G401.6 (cell line): Measurements from ENCODE around the gene PCID2.
A peak's percentile ranks its signal among the peaks of the same experiment; 100 is the strongest.
"Not testable (repeated sequence)": the region's sequence is repeated elsewhere in the genome, so short reads cannot be mapped to it uniquely, and the experiment has no call there.

Experiments used
- FAIRE-seq: peaks from 2 replicates; lab custom pipeline; 2012; peaks lifted over from hg19 to GRCh38; lab: Jason Lieb, UNC

The PCID2 gene

GRCh38 chr13:113208421-113209335, at the start of gene PCID2:
TSS of gene PCID2 (minus strand) at chr13:113208669. CDS start at chr13:113208634, 35 bp downstream.
- no peak for FAIRE-seq

- not testable (repeated sequence) for FAIRE-seq
These were observed 49.4 kb upstream of the PCID2 start for GRCh38 chr13:113257908-113258307.

DNA sequence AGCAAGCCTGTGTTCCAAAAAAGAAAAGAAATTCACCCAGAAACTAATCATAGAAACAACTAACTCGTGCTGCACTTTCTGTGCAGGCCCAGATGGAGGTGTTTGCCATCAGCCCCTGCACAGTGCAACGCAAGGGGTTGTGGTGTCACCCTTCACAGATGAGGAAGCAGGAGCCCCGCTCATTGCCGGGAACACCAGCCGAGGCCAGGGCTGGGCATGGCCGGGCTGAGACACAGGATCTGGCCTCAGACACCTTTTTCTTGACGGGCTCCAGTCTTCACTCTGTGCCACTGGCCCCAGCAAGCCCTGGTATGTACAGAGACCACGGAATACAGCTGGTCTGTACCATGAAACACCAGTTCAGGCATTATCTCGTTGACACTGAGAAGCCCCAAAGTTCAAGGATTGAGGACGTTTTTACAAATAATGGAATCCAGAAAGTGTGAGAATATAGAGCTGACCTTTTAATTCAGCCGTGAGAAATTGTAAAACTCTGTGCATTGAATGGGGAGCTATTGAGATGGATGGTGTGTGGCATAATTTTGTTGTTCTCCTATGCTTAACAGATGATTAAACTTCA, 44.1 kb upstream of the PCID2 start:
- FAIRE-seq: no peak

DNA sequence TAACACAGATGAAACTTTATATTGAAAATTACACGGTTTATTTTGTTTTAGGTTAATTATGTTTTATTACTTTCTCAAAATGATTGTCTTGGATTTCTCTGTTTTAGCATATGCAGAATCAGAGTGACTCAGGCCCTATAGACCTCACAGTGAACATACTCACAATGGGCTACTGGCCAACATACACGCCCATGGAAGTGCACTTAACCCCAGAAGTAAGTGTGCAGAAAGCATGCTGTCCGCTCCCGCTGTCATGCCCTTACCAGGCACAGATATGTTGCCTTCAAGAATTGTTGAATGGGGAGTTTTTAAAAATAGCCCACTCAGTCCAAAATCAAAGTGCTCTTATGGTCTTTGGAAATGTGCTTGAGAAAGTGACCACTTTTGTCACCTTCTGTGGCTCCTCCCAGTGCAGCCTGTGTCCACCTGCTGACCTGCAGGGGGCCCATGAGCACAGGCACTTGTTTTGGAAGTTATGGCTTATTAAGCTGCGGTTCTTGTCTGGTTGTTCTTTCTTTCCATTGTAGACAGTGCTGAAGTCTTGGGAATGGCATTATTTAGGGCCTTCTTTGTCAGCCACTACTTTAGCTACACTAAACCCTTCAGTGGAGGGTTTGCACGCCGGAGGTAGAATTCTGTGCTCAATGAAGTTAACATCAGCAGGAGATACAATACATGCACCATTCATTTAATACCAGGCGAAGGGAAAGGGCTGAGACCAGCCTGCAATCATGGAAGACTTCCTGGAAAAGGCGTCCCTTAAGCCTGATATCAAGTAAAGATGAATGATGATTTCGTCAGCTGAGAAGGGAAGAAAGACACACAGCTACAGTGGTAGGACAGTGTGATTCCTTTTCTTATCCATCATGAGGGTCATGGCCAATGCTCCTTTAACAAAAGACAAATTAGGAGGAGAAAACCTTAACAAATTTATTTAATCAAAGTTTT, 37.7 kb upstream of the PCID2 start:
- no peak for FAIRE-seq

GRCh38 chr13:113243847-113244246, 35.4 kb upstream of the PCID2 start:
- no peak for FAIRE-seq

DNA sequence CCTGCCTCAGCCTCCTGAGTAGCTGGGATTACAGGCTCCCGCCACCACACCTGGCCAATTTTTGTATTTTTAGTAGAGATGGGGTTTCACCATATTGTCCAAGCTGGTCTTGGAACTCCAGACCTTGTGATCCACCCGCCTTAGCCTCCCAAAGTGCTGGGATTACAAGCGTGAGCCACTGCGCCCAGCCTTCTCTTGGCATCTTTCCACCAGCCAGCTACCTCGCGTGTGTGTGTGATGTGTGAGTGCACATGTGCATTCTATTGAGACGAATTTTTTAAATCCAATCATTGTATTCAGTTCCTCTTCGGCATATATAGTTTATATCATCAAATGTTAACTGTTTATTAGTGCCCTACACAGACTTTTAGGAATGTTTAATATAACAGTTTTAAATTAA, 33.2 kb upstream of the PCID2 start:
- not testable (repeated sequence) for FAIRE-seq

DNA sequence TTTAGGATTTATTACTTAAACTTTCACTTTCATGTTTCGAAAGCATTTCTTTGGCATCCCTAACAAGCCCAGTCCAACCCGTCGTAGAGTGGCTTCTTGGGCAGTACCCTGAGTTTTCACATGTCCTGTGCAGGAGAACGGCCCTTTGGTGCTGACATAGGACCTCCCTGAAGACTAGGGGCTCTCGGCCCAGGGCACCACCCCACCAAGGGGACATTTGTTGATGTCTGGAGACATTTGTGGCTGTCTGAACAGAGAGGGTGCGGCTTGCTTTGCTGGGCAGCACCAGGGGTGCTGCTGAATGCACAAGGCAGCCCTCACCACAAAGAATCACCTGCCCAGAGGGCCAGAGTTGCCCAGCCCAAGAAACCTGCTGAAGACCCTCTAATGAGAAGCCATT, 31.5 kb upstream of the PCID2 start:
- no peak for FAIRE-seq

GRCh38 chr13:113239357-113239756, 30.9 kb upstream of the PCID2 start:
- FAIRE-seq: no peak

GRCh38 chr13:113238536-113238935, 30.1 kb upstream of the PCID2 start:
- FAIRE-seq: peak; percentile 70

- FAIRE-seq: no peak
These were observed 24.6 kb upstream of the PCID2 start for GRCh38 chr13:113233101-113233500.

- FAIRE-seq: no peak
These were observed 23.9 kb upstream of the PCID2 start for GRCh38 chr13:113232208-113233003.

DNA sequence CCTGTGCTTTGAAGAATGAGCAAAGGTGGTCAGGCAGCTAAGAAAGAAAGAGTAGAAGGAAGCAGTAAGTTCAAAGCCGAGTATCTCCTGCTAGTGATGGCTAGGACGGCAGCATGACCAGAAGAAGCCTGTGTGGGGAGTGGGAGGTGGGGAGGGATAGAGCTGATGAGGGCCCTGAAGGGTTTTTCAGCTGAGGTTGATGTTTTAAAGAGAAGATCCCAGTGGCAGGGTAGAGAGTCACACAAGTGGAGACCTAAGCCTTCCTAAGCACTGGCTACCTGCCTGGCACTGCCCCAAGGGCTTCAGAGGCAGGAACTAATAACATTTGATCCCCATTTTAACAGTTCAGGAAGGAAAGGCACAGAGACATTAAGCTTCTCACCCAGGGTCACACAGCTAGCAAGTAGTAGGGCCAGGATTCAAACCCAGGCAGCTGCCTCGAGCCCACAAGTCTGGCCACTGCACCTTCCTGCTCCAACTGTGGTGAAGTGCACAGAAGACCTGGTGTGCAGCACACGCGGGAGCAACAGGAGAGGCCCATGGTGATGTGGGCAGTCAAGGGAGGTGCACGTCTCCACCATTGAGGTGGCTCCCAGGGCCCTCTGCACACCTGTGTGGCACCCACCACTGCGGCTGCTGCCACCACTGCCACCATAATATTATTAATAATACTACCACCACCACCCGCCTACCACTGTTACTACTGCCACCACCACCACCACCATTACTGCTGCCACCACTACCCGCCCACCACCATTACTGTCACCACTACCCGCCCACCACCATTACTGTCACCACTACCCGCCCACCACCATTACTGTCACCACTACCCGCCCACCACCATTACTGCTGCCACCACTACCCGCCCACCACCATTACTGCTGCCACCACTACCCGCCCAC, 23.1 kb upstream of the PCID2 start:
- no peak for FAIRE-seq

- FAIRE-seq: no peak
These were observed 21.3 kb upstream of the PCID2 start for GRCh38 chr13:113229791-113230190.

- FAIRE-seq: no peak
These were observed 20.7 kb upstream of the PCID2 start for GRCh38 chr13:113229161-113229560.

DNA sequence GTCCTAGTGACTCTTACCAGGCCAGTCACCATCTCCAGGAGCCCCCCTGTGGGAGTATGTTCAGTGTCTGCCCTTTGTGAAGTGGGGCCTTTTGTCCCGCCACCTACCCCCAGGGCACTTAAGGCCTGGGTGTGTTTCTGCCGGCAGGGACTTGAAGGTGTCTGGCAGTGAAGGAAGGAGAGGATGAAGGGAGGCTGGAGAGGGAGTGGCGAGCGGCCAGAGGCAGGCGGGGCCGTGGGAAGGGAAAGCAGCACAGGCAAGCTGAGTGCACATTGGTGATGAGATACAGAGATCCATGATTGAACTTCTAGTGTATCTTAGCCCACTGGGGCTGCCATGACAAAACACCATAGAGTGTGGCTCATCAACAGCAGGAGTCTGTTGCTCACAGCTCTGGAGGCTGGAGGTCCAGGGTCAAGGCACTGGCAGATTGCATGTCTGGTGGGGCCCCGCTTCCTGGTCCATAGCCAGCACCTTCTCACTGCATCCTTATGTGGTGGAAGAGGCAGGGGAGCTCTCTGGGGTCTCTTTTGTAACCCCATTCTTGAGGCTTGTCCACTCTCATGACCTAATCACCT, 18.5 kb upstream of the PCID2 start:
- FAIRE-seq: no peak

DNA sequence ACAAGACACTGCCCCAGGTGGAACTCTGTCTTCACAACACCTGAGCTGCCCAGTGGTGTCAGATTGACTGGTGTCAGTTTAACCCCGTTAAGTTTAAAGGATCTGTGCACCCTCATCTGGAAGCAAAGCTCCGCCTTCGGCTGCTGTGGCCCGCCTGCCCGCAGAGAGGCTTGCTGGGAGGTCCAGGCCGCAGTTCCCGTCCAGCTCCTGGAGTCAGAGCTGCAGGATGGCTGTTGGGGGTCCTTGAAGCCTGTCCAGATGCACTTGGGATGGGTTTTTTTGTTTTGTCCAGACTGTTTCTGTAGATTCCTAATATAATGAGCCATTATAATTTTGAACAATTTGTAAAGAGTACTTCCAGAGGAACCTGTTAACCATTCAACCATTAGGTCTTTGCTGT, 17.0 kb upstream of the PCID2 start:
- FAIRE-seq: no peak

GRCh38 chr13:113224486-113224885, 16.0 kb upstream of the PCID2 start:
- FAIRE-seq: no peak

DNA sequence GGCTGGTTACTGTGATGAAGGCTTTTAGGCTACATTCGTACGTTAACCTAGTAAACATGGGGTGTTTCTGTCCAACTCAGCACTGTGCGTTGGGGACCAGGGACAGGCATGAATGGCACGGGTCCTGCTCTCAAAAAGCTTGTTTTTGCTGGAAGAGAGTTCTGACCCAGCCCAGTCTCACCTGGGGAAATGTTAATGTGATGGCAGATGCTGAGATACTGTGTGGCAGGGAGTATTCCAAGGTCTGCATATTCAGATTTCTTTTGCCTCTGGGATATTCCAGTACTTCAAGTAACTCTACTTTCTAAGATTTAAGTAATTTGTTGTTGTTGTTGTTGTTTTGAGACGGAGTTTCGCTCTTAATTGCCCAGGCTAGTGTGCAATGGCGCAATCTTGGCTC, 14.6 kb upstream of the PCID2 start:
- FAIRE-seq: no peak

- no peak for FAIRE-seq
These were observed 12.4 kb upstream of the PCID2 start for GRCh38 chr13:113220877-113221276.

- FAIRE-seq: no peak
These were observed 11.7 kb upstream of the PCID2 start for GRCh38 chr13:113220141-113220598.
